ENCODE measurements around the gene PRKCG. TPM values are rescaled to one million over a fixed set of nuclear protein-coding genes. Genes with fewer than 3 reads are reported as not detected.

PRKCG gene
- total RNA-seq, 2 experiments from 2014 or later, result not detected

DNA sequence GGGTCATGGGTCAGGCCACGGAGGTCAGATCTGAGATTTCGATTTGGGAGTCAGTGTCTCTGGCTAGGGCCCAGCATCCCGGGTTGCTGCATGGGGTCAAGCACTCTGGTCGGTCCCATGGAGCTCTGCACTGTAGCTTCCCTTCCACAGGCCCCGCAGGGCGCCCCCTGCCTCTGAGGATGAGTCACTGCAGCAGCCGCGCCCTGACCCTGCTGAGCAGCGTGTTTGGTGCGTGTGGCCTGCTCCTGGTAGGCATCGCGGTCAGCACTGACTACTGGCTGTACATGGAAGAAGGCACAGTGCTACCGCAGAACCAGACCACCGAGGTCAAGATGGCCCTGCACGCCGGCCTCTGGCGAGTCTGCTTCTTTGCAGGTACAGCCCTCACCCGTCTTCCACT is 30.7 kb downstream of the PRKCG start:
- no TSS peak for BruUV-seq (replicated peaks)
- POLR2A ChIA-PET, result no interaction called here
- intact Hi-C loops (cut with micrococcal nuclease; ENCODE audit: unreplicated experiment), result no loop called here
- Histone ChIP-seq H3K4me1 (ENCODE audit: insufficient read depth, low read length, poor library complexity, severe bottlenecking) (no peaks in the 10 kb centered on the region), H2AFZ (ENCODE audit: low read length) (no peak overlapping the region), H3K9me2 (ENCODE audit: insufficient read depth, low read length) (no peaks in the 10 kb centered on the region), H3K4me3 (ENCODE audit: low read depth, low read length, poor library complexity, severe bottlenecking) (no peak overlapping the region), H3K9me3 (ENCODE audit: low read length) (no peaks in the 10 kb centered on the region), H3K4me2 (ENCODE audit: low read length) (no peak overlapping the region), H3K36me3 (ENCODE audit: insufficient read depth, low read length) (no peaks in the 10 kb centered on the region), H4K20me1 (ENCODE audit: insufficient read depth, low read length) (no peaks in the 10 kb centered on the region), H3K79me2 (ENCODE audit: insufficient read depth, low read depth, low read length) (no peaks in the 10 kb centered on the region), H3K27ac (ENCODE audit: low read depth, low read length, poor library complexity, severe bottlenecking) (no peak overlapping the region)
- CTCF ChIA-PET (ENCODE audit: unreplicated experiment), result no interaction called here
- TF ChIP-seq, protein P1, sequence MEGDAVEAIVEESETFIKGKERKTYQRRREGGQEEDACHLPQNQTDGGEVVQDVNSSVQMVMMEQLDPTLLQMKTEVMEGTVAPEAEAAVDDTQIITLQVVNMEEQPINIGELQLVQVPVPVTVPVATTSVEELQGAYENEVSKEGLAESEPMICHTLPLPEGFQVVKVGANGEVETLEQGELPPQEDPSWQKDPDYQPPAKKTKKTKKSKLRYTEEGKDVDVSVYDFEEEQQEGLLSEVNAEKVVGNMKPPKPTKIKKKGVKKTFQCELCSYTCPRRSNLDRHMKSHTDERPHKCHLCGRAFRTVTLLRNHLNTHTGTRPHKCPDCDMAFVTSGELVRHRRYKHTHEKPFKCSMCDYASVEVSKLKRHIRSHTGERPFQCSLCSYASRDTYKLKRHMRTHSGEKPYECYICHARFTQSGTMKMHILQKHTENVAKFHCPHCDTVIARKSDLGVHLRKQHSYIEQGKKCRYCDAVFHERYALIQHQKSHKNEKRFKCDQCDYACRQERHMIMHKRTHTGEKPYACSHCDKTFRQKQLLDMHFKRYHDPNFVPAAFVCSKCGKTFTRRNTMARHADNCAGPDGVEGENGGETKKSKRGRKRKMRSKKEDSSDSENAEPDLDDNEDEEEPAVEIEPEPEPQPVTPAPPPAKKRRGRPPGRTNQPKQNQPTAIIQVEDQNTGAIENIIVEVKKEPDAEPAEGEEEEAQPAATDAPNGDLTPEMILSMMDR (conservative IDR thresholded peaks at IDR 0.05; ENCODE audit: low read length), result peak; percentile 68
- no peak for TF ChIP-seq EZH2phosphoT487 (IDR thresholded peaks at IDR 0.05; ENCODE audit: borderline replicate concordance, low read depth, low read length)
- peak; percentile 13 for DNase-seq (ENCODE audit: low spot score)

DNA sequence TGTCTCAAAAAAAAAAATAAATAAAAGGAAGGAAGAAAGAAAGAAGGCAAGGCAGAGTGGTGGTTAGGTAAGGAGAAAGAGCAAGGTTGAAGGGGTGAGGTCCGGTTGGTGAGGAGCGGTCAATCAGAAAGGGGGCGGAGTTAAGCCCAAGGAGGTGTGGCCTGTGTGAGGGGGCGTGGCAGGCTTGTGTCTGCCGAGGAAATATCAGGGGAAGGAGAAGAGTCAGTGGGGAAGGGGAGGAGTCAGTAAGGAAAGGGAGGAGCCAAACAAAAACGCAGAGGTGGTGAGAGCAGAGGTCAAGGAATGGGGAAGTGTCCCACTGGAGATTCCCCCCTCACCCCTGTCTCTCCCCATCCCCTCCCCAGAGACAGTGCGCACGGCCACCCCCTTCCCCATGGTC is 33.0 kb downstream of the PRKCG start:
- Histone ChIP-seq H3K4me2 (ENCODE audit: low read length) (no peak overlapping the region), H3K9me3 (ENCODE audit: low read length) (no peaks in the 10 kb centered on the region), H3K36me3 (ENCODE audit: insufficient read depth, low read length) (no peaks in the 10 kb centered on the region), H2AFZ (ENCODE audit: low read length) (no peak overlapping the region), H3K79me2 (ENCODE audit: insufficient read depth, low read depth, low read length) (no peaks in the 10 kb centered on the region), H3K4me3 (ENCODE audit: low read depth, low read length, poor library complexity, severe bottlenecking) (no peak overlapping the region), H3K9me2 (ENCODE audit: insufficient read depth, low read length) (no peaks in the 10 kb centered on the region), H3K27ac (ENCODE audit: low read depth, low read length, poor library complexity, severe bottlenecking) (no peak overlapping the region), H3K4me1 (ENCODE audit: insufficient read depth, low read length, poor library complexity, severe bottlenecking) (no peaks in the 10 kb centered on the region), H4K20me1 (ENCODE audit: insufficient read depth, low read length) (no peaks in the 10 kb centered on the region)
- no TSS peak for BruUV-seq (replicated peaks)
- ChIA-PET POLR2A (no interaction called here), CTCF (ENCODE audit: unreplicated experiment) (no interaction called here)
- DNase-seq (ENCODE audit: low spot score), result peak; percentile 8
- no peak for TF ChIP-seq EZH2phosphoT487 (IDR thresholded peaks at IDR 0.05; ENCODE audit: borderline replicate concordance, low read depth, low read length)
- TF ChIP-seq, protein P1 (conservative IDR thresholded peaks at IDR 0.05; ENCODE audit: low read length), result no peak
- intact Hi-C loops (cut with micrococcal nuclease; ENCODE audit: unreplicated experiment), result no loop called here

DNA sequence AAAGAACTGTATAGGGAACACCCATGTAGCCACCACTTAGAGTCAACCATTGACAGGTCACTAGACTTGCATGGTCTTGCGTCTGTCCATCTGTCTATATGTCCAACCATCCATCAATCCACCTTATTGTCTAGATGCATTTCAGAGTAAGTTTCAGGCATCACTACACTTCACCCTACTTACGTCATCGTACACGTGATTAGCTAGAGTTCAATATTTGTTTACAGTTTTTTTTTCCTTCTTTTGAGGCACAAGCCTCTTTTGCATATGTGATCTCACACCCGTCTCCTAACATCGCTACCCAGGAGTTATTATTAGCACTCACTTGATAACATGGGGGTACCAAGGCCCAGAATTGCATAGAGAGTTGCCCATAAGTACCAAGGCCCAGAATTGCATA is 34.0 kb downstream of the PRKCG start:
- no TSS peak for BruUV-seq (replicated peaks)
- Histone ChIP-seq H3K9me3 (ENCODE audit: low read length) (no peaks in the 10 kb centered on the region), H3K36me3 (ENCODE audit: insufficient read depth, low read length) (no peaks in the 10 kb centered on the region), H4K20me1 (ENCODE audit: insufficient read depth, low read length) (no peaks in the 10 kb centered on the region), H3K4me2 (ENCODE audit: low read length) (no peak overlapping the region), H3K9me2 (ENCODE audit: insufficient read depth, low read length) (no peaks in the 10 kb centered on the region), H3K4me1 (ENCODE audit: insufficient read depth, low read length, poor library complexity, severe bottlenecking) (no peaks in the 10 kb centered on the region), H3K79me2 (ENCODE audit: insufficient read depth, low read depth, low read length) (no peaks in the 10 kb centered on the region), H2AFZ (ENCODE audit: low read length) (no peak overlapping the region), H3K27ac (ENCODE audit: low read depth, low read length, poor library complexity, severe bottlenecking) (no peak overlapping the region), H3K4me3 (ENCODE audit: low read depth, low read length, poor library complexity, severe bottlenecking) (no peak overlapping the region)
- POLR2A ChIA-PET, result interaction anchor here (0.7 kb wide), 1 partner anchor 73 kb away, joined by 3 read pairs; no protein-coding TSS in a partner anchor
- CTCF ChIA-PET (ENCODE audit: unreplicated experiment), result no interaction called here
- TF ChIP-seq EZH2phosphoT487 (IDR thresholded peaks at IDR 0.05; ENCODE audit: borderline replicate concordance, low read depth, low read length), result no peak
- TF ChIP-seq, protein P1 (conservative IDR thresholded peaks at IDR 0.05; ENCODE audit: low read length), result no peak
- DNase-seq (ENCODE audit: low spot score), result no peak
- intact Hi-C loops (cut with micrococcal nuclease; ENCODE audit: unreplicated experiment), result no loop called here
